ENCODE results near the gene COL5A1. TPM values are rescaled to one million over a fixed set of nuclear protein-coding genes. Genes with fewer than 3 reads are reported as not detected.
"Not testable (repeated sequence)": the region's sequence is repeated elsewhere in the genome, so short reads cannot be mapped to it uniquely, and the experiment has no call there.

Gene COL5A1
- total RNA-seq, 1 donor from 2014 or later = 87.1 TPM

GRCh38 chr9:134850611-134851010 is 209.0 kb downstream of the COL5A1 start:
- no peak for DNase-seq (ENCODE audit: low read depth, low spot score)

- DNase-seq (ENCODE audit: low read depth, low spot score) = no peak
Measured at GRCh38 chr9:134851020-134851419, 209.4 kb downstream of the COL5A1 start.

- DNase-seq (ENCODE audit: low read depth, low spot score) = no peak
Measured at GRCh38 chr9:134852906-134853654, 211.5 kb downstream of the COL5A1 start.

- no peak for DNase-seq (ENCODE audit: low read depth, low spot score)
Measured at GRCh38 chr9:134853893-134854292, 212.3 kb downstream of the COL5A1 start.

GRCh38 chr9:134854541-134854981 is 213.0 kb downstream of the COL5A1 start:
- DNase-seq (ENCODE audit: low read depth, low spot score) = no peak

- DNase-seq (ENCODE audit: low read depth, low spot score) = no peak
Measured at GRCh38 chr9:134855231-134855899, 213.8 kb downstream of the COL5A1 start.

GRCh38 chr9:134855900-134856377 is 214.3 kb downstream of the COL5A1 start:
- DNase-seq (ENCODE audit: low read depth, low spot score) = no peak

GRCh38 chr9:134857451-134857850 is 215.8 kb downstream of the COL5A1 start:
- not testable (repeated sequence) for DNase-seq (ENCODE audit: low read depth, low spot score)

- no peak for DNase-seq (ENCODE audit: low read depth, low spot score)
Measured at GRCh38 chr9:134858051-134858841, 216.6 kb downstream of the COL5A1 start.

- no peak for DNase-seq (ENCODE audit: low read depth, low spot score)
Measured at GRCh38 chr9:134860510-134860909, 218.9 kb downstream of the COL5A1 start.

GRCh38 chr9:134861595-134862334 is 220.2 kb downstream of the COL5A1 start:
- DNase-seq (ENCODE audit: low read depth, low spot score) = no peak

- no peak for DNase-seq (ENCODE audit: low read depth, low spot score)
Measured at GRCh38 chr9:134863306-134863902, 221.8 kb downstream of the COL5A1 start.

GRCh38 chr9:134863941-134864820 is 222.6 kb downstream of the COL5A1 start:
- DNase-seq (ENCODE audit: low read depth, low spot score) = no peak

- DNase-seq (ENCODE audit: low read depth, low spot score) = no peak
Measured at GRCh38 chr9:134864821-134865190, 223.2 kb downstream of the COL5A1 start.

GRCh38 chr9:134867917-134868750 is 226.5 kb downstream of the COL5A1 start:
- DNase-seq (ENCODE audit: low read depth, low spot score) = no peak

GRCh38 chr9:134868751-134869553 is 227.3 kb downstream of the COL5A1 start:
- no peak for DNase-seq (ENCODE audit: low read depth, low spot score)

GRCh38 chr9:134869554-134870300 is 228.1 kb downstream of the COL5A1 start:
- no peak for DNase-seq (ENCODE audit: low read depth, low spot score)
